HepG2 (cell line): ENCODE results near the gene DCTN2. TPM values are rescaled to one million over a fixed set of nuclear protein-coding genes. Genes with fewer than 3 reads are reported as not detected.

Experiments used
- FOXA3 ChIP-seq: IDR thresholded peaks from 2 replicates; pipeline ENCODE4 v1.6.1; 2016; ENCODE audit warnings: missing genetic modification reagents, missing compliant biosample characterization
- JUND ChIP-seq: sonication (generic); formaldehyde crosslinking; IDR thresholded peaks from 2 replicates; pipeline ENCODE4 v1.8.0; 2022; ENCODE audit warnings: mild to moderate bottlenecking, missing genetic modification reagents
- KDM1A ChIP-seq: IDR thresholded peaks from 2 replicates; pipeline ENCODE4 v1.6.1; 2016; ENCODE audit warnings: missing compliant biosample characterization
- PHF8 ChIP-seq: sonication (generic); formaldehyde crosslinking; IDR thresholded peaks from 2 replicates; pipeline ENCODE4 v1.5.0; 2020; ENCODE audit warnings: missing genetic modification reagents
- RFX5 ChIP-seq: IDR thresholded peaks from 2 replicates; pipeline ENCODE4 v1.6.1; 2011; ENCODE audit warnings: low read depth, low read length, improper control_type of control experiment
- RXRB ChIP-seq: IDR thresholded peaks from 2 replicates; pipeline ENCODE4 v1.6.1; 2016; ENCODE audit warnings: borderline replicate concordance, missing genetic modification reagents, missing compliant biosample characterization
- TEAD3 ChIP-seq: optimal IDR thresholded peaks from 2 replicates; pipeline ENCODE3; 2016; ENCODE audit warnings: borderline replicate concordance
- ZMYM3 ChIP-seq: sonication (generic); formaldehyde crosslinking; IDR thresholded peaks from 2 replicates; pipeline ENCODE4 v1.5.1; 2020; ENCODE audit warnings: mild to moderate bottlenecking, missing genetic modification reagents
- ZNF484 ChIP-seq: sonication (generic); formaldehyde crosslinking; IDR thresholded peaks from 2 replicates; pipeline ENCODE4 v1.5.1; 2020; ENCODE audit warnings: mild to moderate bottlenecking, low read depth, missing genetic modification reagents, borderline replicate concordance
- ZNF557 ChIP-seq: sonication (generic); formaldehyde crosslinking; IDR thresholded peaks from 2 replicates; pipeline ENCODE4 v1.4.0; 2020; ENCODE audit warnings: missing genetic modification reagents
- ZNF776 ChIP-seq: sonication (generic); formaldehyde crosslinking; IDR thresholded peaks from 2 replicates; pipeline ENCODE4 v1.4.0; 2020; ENCODE audit warnings: mild to moderate bottlenecking, missing genetic modification reagents
- polyA plus RNA-seq, 8 experiments: library from polyadenylated mRNA; depleted of rRNA in 3 of 8; stranded (reverse) in 7 of 8; unstranded in 1 of 8; fragments of >200 nt; fragmentation: Illumina TruSeq in 4 of 8; extraction: Trizol in 4 of 8; gene quantifications; 2 replicates each; pipeline versions ENCODE4 v1.2.1 to v1.2.3, GENCODE V29; 2011 to 2016; ENCODE audit warnings: low read depth in 4 of 8, missing spikeins in 1 of 8, mixed read lengths in 1 of 8; ENCODE audit not compliant: insufficient read depth in 1 of 8
- total RNA-seq, 5 experiments: library from RNA; depleted of rRNA; stranded (reverse); fragments of >200 nt; fragmentation: Illumina TruSeq; extraction: Trizol; gene quantifications; 2 replicates each; pipeline ENCODE4 v1.2.3, GENCODE V29; 2016; ENCODE audit warnings: low read depth in 1 of 5
- TF ChIP-seq, protein P1 (sequence below): sonication (generic); formaldehyde crosslinking; IDR thresholded peaks from 2 replicates; pipeline ENCODE4 v1.4.0; 2020; ENCODE audit warnings: mild to moderate bottlenecking, missing genetic modification reagents
- TF ChIP-seq, protein P2 (sequence below): sonication (generic); formaldehyde crosslinking; IDR thresholded peaks from 2 replicates; pipeline ENCODE4 v1.5.0; 2020; ENCODE audit warnings: missing genetic modification reagents
- TF ChIP-seq, protein P3 (sequence below): sonication (generic); formaldehyde crosslinking; IDR thresholded peaks from 2 replicates; pipeline ENCODE4 v1.5.1; 2020; ENCODE audit warnings: mild to moderate bottlenecking, missing genetic modification reagents, moderate library complexity
- TF ChIP-seq, protein P4 (sequence below): sonication (generic); formaldehyde crosslinking; IDR thresholded peaks from 2 replicates; pipeline ENCODE4 v1.5.0; 2020; ENCODE audit warnings: missing genetic modification reagents
- TF ChIP-seq, protein P5 (sequence below): sonication (generic); formaldehyde crosslinking; IDR thresholded peaks from 2 replicates; pipeline ENCODE4 v1.4.0; 2020; ENCODE audit warnings: missing genetic modification reagents

The DCTN2 gene
- total and polyA plus RNA-seq, 2 of the 13 experiments (the other 11 are each of a cell fraction or from before 2014, with no cell fraction given): 72.0 to 77.4 TPM

DNA sequence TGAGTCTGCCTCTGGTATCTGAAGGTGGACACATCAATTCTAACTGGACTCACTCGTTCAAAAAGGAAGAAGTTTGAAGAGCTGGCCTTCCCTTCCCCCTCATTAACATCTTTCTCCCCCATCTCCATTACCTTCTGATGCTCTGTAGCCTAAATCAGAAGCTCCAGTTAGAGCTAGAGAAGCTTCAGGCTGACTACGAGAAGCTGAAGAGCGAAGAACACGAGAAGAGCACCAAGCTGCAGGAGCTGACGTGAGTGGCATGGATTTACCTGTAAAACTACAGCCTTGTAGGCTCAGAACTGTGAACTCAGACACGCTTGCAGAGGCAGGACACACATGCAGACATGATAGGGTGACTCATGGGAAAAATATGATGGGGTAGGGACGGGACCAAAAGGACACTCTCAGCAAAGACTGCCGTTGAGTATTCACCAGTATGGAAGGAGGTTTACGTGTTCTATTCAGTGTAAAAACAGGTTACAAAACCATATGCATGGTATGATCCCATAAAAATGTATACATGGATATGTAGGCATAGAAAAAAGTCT is 29.7 kb upstream of the DCTN2 start (continued):
- TF ChIP-seq TEAD3 (CRISPR knock-in tag) (peak; percentile 92), ZNF776 (CRISPR knock-in tag) (no peak), FOXA3 (CRISPR knock-in tag) (no peak), ZNF557 (CRISPR knock-in tag) (no peak), RXRB (CRISPR knock-in tag) (no peak), KDM1A (peak; percentile 34; the same call in 1 of the 2 replicates), ZNF484 (CRISPR knock-in tag) (peak; percentile 81; the same call in 1 of the 2 replicates), JUND (peak; percentile 93), PHF8 (CRISPR knock-in tag) (no peak), ZMYM3 (CRISPR knock-in tag) (no peak), RFX5 (no peak)
- TF ChIP-seq, protein P1, sequence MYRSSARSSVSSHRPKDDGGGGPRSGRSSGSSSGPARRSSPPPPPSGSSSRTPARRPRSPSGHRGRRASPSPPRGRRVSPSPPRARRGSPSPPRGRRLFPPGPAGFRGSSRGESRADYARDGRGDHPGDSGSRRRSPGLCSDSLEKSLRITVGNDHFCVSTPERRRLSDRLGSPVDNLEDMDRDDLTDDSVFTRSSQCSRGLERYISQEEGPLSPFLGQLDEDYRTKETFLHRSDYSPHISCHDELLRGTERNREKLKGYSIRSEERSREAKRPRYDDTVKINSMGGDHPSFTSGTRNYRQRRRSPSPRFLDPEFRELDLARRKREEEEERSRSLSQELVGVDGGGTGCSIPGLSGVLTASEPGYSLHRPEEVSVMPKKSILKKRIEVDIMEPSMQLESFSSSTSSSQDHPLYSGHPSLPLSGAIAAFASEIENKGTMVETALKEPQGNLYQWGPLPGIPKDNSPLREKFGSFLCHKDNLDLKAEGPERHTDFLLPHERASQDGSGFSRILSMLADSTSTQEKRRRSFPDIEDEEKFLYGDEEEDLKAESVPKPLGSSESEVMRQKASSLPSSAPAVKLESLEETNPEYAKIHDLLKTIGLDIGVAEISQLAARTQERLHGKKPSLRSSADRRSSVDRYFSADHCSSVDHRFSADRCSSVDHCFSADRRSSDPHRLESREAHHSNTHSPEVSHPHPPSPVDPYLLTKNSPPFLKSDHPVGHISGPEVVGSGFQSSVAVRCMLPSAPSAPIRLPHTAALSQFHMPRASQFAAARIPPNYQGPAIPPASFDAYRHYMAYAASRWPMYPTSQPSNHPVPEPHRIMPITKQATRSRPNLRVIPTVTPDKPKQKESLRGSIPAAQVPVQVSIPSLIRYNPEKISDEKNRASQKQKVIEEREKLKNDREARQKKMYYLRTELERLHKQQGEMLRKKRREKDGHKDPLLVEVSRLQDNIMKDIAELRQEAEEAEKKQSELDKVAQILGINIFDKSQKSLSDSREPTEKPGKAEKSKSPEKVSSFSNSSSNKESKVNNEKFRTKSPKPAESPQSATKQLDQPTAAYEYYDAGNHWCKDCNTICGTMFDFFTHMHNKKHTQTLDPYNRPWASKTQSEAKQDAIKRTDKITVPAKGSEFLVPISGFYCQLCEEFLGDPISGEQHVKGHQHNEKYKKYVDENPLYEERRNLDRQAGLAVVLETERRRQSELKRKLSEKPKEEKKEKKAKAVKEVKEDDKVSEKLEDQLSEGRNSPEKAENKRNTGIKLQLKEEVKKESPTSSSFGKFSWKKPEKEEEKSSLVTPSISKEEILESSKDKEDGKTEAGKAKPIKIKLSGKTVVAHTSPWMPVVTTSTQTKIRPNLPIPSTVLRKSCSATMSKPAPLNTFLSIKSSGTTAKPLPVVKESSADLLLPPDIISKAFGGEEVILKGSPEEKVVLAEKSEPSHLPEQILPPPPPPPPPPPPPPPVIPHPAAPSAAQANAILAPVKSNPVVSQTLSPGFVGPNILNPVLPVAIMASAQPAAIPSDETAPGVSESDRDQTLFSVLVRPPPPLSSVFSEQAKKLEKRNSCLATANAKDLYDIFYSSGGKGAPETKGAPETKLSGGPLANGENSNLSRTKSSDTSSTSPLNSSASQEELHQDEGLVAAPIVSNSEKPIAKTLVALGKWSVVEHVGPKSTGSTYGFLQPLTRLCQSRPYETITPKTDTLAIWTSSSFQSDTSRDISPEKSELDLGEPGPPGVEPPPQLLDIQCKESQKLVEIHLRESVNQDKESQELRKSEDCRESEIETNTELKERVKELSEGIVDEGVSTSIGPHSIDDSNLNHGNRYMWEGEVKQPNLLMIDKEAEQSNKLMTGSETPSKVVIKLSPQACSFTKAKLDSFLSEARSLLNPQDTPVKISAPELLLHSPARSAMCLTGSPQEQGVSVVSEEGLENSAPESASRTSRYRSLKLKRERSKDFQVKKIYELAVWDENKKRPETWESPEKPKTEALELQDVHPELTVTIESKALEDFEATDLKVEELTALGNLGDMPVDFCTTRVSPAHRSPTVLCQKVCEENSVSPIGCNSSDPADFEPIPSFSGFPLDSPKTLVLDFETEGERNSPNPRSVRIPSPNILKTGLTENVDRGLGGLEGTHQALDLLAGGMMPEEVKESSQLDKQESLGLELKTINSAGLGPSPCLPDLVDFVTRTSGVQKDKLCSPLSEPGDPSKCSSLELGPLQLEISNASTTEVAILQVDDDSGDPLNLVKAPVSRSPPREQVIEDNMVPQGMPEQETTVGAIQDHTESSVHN: no peak
- TF ChIP-seq, protein P2, sequence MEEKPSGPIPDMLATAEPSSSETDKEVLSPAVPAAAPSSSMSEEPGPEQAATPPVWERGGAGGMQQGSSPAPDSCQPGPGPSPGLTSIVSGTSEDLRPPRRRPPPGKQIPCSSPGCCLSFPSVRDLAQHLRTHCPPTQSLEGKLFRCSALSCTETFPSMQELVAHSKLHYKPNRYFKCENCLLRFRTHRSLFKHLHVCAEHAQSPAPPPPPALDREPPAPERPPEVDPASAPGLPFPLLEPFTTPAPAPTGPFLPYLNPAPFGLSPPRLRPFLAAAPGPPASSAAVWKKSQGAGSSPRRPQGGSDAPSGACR (CRISPR knock-in tag): no peak
- TF ChIP-seq, protein P3, sequence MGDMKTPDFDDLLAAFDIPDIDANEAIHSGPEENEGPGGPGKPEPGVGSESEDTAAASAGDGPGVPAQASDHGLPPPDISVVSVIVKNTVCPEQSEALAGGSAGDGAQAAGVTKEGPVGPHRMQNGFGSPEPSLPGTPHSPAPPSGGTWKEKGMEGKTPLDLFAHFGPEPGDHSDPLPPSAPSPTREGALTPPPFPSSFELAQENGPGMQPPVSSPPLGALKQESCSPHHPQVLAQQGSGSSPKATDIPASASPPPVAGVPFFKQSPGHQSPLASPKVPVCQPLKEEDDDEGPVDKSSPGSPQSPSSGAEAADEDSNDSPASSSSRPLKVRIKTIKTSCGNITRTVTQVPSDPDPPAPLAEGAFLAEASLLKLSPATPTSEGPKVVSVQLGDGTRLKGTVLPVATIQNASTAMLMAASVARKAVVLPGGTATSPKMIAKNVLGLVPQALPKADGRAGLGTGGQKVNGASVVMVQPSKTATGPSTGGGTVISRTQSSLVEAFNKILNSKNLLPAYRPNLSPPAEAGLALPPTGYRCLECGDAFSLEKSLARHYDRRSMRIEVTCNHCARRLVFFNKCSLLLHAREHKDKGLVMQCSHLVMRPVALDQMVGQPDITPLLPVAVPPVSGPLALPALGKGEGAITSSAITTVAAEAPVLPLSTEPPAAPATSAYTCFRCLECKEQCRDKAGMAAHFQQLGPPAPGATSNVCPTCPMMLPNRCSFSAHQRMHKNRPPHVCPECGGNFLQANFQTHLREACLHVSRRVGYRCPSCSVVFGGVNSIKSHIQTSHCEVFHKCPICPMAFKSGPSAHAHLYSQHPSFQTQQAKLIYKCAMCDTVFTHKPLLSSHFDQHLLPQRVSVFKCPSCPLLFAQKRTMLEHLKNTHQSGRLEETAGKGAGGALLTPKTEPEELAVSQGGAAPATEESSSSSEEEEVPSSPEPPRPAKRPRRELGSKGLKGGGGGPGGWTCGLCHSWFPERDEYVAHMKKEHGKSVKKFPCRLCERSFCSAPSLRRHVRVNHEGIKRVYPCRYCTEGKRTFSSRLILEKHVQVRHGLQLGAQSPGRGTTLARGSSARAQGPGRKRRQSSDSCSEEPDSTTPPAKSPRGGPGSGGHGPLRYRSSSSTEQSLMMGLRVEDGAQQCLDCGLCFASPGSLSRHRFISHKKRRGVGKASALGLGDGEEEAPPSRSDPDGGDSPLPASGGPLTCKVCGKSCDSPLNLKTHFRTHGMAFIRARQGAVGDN (CRISPR knock-in tag): no peak
- TF ChIP-seq, protein P4, sequence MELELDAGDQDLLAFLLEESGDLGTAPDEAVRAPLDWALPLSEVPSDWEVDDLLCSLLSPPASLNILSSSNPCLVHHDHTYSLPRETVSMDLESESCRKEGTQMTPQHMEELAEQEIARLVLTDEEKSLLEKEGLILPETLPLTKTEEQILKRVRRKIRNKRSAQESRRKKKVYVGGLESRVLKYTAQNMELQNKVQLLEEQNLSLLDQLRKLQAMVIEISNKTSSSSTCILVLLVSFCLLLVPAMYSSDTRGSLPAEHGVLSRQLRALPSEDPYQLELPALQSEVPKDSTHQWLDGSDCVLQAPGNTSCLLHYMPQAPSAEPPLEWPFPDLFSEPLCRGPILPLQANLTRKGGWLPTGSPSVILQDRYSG (CRISPR knock-in tag): no peak
- TF ChIP-seq, protein P5, sequence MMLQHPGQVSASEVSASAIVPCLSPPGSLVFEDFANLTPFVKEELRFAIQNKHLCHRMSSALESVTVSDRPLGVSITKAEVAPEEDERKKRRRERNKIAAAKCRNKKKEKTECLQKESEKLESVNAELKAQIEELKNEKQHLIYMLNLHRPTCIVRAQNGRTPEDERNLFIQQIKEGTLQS (CRISPR knock-in tag): peak; percentile 89
